Testis (tissue), 3 donors: ENCODE measurements around the gene GCSH. TPM values are rescaled to one million over a fixed set of nuclear protein-coding genes. Genes with fewer than 3 reads are reported as not detected.

Source experiments
- DNase-seq: peaks from one replicate; pipeline ENCODE4 v3.0.0-alpha.2; 2019
- H3K27ac ChIP-seq, 2 donors: fragments of 200-600 bp; sonication (generic); one replicate each; pipeline ENCODE4 v1.5.1; 2019
- H3K27me3 ChIP-seq: fragments of 200-600 bp; sonication (generic); one replicate; pipeline ENCODE4 v1.5.1; 2019
- H3K36me3 ChIP-seq: fragments of 200-600 bp; sonication (generic); one replicate; pipeline ENCODE4 v1.5.1; 2017; ENCODE audit warnings: low read depth; ENCODE audit errors: missing control alignments
- H3K4me1 ChIP-seq: fragments of 200-600 bp; sonication (generic); one replicate; pipeline ENCODE4 v1.5.1; 2019
- H3K4me3 ChIP-seq, 2 donors: fragments of 200-600 bp; sonication (generic); one replicate each; pipeline ENCODE4 v1.5.1; 2017 to 2019
- H3K9me3 ChIP-seq: fragments of 200-600 bp; sonication (generic); one replicate; pipeline ENCODE4 v1.5.1; 2017
- POLR2A ChIP-seq: fragments of 450-650 bp; IDR thresholded peaks from one replicate; pipeline ENCODE4 v1.6.1; 2017; ENCODE audit warnings: antibody characterized with exemption, mild to moderate bottlenecking, moderate library complexity
- WGBS, 2 donors: methylation state at CpG; one replicate each; pipeline ENCODE4 v1.1.5; 2018; 5-methylcytosine and 5-hydroxymethylcytosine counted together
- intact Hi-C: fragments of 100-400 bp; cut with DNase I; formaldehyde crosslinking; loops from one replicate; pipeline ENCODE4 v1.15.1; 2023; ENCODE audit warnings: low total_unique reads
- polyA plus RNA-seq: library from polyadenylated mRNA; stranded (reverse); fragments of 350-450 nt; fragmentation: Illumina TruSeq; extraction: RNeasy Lipid Tissue Mini Kit (QIAGEN cat#74804); gene quantifications from one replicate; pipeline ENCODE4 v1.2.3, GENCODE V29; 2014; ENCODE audit warnings: low read depth, low replicate concordance; ENCODE audit not compliant: insufficient read depth
- total RNA-seq, 2 donors: library from RNA; depleted of rRNA; stranded (reverse); fragments of >200 nt; gene quantifications; one replicate each; pipeline ENCODE4 v1.2.3, GENCODE V29; 2016
- TF ChIP-seq, protein P1 (sequence below), 3 experiments: fragments of 450-650 bp in 2 of 3; fragments of 200-600 bp in 1 of 3; sonication (generic) in 1 of 3; IDR thresholded peaks; one replicate each; pipeline ENCODE4 v1.5.1; 2016 to 2019; ENCODE audit warnings: antibody characterized with exemption in 3 of 3, mild to moderate bottlenecking in 2 of 3, moderate library complexity in 1 of 3

The GCSH gene
- total and polyA plus RNA-seq, 3 donors from 2014 or later = 10.3 to 19.4 (median 18.4) TPM

DNA sequence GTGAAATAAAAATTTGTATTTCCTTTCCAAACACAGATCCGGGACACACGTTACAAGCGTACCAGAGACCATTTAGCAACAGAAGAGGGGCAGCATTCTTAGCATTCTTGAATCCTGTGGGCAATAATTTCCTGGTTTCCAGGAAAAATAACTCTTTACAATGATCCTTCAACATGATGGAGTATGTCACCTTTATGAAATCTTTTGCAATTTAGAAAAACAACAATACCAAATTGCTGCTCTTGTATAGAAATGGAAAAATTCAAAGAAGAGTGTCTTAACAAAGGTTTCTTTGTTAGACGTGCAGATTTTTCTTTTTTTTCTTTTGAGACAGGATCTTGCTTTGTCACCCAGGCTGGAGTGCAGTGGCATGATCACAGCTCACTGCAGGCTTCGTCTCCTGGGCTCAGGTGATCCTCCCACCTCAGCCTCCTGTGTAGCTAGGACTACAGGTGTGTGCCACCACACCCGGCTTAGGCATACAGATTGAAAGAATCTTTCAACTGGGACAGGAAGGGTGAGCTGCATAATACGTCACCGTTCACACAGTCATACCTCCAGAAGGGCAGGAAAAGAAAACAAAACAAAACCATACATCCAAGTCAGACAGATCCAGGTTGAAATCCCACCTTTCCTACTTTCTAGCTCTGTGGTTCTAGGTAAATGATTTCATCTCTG lies 10.8 kb upstream of the GCSH start:
- no peaks in the 10 kb centered on the region for H3K36me3 ChIP-seq
- H3K27me3 ChIP-seq = no peaks in the 10 kb centered on the region
- intact Hi-C loops = no loop called here
- H3K9me3 ChIP-seq = no peaks in the 10 kb centered on the region
- no peak overlapping the region for H3K27ac ChIP-seq
- TF ChIP-seq, protein P1, sequence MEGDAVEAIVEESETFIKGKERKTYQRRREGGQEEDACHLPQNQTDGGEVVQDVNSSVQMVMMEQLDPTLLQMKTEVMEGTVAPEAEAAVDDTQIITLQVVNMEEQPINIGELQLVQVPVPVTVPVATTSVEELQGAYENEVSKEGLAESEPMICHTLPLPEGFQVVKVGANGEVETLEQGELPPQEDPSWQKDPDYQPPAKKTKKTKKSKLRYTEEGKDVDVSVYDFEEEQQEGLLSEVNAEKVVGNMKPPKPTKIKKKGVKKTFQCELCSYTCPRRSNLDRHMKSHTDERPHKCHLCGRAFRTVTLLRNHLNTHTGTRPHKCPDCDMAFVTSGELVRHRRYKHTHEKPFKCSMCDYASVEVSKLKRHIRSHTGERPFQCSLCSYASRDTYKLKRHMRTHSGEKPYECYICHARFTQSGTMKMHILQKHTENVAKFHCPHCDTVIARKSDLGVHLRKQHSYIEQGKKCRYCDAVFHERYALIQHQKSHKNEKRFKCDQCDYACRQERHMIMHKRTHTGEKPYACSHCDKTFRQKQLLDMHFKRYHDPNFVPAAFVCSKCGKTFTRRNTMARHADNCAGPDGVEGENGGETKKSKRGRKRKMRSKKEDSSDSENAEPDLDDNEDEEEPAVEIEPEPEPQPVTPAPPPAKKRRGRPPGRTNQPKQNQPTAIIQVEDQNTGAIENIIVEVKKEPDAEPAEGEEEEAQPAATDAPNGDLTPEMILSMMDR (IDR thresholded peaks at IDR 0.05) = no peak
- no peak for TF ChIP-seq POLR2A
- 72 to 83% methylated on average over 8 of the region's 8 CpGs for WGBS, 2 donors
- no peak overlapping the region for H3K4me3 ChIP-seq
- H3K4me1 ChIP-seq = no peaks in the 10 kb centered on the region
- DNase-seq = no peak

DNA sequence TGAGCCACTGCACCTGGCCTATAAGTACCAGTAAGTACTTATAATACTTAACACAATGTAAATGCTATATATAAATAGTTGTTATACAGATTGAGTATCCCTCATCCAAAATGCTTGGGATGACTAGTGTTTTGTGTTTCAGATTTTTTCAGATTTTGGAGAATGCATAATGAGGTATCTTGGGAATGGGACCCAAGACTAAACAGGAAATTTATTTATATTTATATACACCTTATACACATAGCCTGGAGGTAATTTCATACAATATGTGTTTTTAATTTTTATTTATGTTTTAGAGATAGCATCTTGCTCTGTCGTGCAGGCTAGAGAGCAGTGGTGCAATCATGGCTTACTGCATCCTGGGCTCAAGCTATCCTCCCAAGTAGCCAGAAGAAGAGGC lies 9.8 kb upstream of the GCSH start:
- Histone ChIP-seq H3K36me3 (no peaks in the 10 kb centered on the region), H3K9me3 (no peaks in the 10 kb centered on the region), H3K4me3 (no peak overlapping the region), H3K4me1 (no peaks in the 10 kb centered on the region), H3K27ac (no peak overlapping the region), H3K27me3 (no peaks in the 10 kb centered on the region)
- DNase-seq = no peak
- 88 to 93% methylated on average over 1 of the region's 1 CpG for WGBS, 2 donors
- intact Hi-C loops = no loop called here
- TF ChIP-seq, protein P1 (IDR thresholded peaks at IDR 0.05) = no peak
- TF ChIP-seq POLR2A = no peak

DNA sequence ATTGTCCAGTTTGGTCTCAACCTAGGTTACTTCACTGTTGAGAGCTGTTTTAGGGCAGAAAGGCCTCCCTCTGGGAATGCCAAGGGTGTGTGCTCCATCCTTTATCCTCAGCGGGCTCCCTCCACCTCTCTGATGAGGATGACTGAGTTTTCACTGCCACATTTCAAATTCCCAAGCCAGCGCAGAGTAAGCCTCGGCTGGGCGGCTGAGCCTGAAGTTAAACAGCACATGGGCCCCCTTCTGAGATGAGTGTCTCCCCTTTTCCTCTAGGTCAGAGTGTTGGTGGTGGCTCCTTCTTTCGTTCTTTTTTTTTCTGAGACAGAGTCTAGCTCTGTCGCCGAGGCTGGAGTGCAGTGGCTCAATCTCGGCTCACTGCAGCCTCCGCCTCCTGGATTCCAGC lies 5.5 kb upstream of the GCSH start:
- no peak for TF ChIP-seq POLR2A
- TF ChIP-seq, protein P1 (IDR thresholded peaks at IDR 0.05) = no peak
- intact Hi-C loops = no loop called here
- H3K4me1 ChIP-seq = no peaks in the 10 kb centered on the region
- no peak for DNase-seq
- no peaks in the 10 kb centered on the region for H3K36me3 ChIP-seq
- H3K27me3 ChIP-seq = no peaks in the 10 kb centered on the region
- WGBS, 2 donors = 90% methylated on average over 9 of the region's 9 CpGs
- no peaks in the 10 kb centered on the region for H3K9me3 ChIP-seq
- no peak overlapping the region for H3K27ac ChIP-seq
- no peak overlapping the region for H3K4me3 ChIP-seq

DNA sequence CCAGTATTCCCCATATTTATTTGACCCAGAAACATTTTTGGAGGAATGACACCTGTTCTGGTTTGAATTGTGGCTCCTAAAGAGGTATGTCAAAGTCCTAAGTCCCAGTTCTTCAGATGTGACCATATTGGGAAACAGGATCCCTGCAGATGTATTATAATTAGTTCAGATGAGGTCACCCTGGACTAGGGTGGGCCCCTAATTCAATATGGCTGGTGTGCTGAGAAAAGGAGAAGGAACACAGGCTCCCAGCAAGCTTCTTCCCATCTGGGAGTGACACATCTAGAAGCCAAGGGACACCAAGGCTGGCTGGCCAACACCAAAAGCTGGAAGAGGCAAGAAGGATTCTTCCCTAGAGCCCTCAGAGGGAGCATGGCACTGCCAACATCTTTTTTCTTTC lies 3.8 kb upstream of the GCSH start:
- intact Hi-C loops = no loop called here
- TF ChIP-seq, protein P1 (IDR thresholded peaks at IDR 0.05) = no peak
- TF ChIP-seq POLR2A = no peak
- H3K4me1 ChIP-seq = no peaks in the 10 kb centered on the region
- no peaks in the 10 kb centered on the region for H3K36me3 ChIP-seq
- no peak for DNase-seq
- no peaks in the 10 kb centered on the region for H3K9me3 ChIP-seq
- H3K4me3 ChIP-seq = no peak overlapping the region
- no peaks in the 10 kb centered on the region for H3K27me3 ChIP-seq
- H3K27ac ChIP-seq = no peak overlapping the region

DNA sequence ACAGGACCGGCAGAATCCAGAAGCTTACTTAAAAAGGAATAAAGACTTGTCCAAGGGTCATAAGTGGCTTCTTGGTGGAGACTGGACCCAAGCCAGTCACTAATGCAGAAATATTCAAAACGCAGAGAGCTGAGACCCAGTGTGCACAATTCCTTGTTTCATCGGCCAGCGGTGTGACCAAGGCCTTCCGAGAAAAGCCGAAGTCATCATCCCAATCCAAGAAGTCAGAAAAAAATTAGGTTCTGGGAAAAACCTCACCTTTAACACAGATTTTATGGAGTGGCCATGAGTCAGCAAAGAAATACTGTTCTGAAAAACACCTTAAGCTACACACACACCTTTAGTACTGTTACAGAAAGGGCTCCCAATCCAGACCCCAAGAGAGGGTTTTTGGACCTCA lies 1.0 kb upstream of the GCSH start:
- TF ChIP-seq POLR2A = no peak
- TF ChIP-seq, protein P1 (IDR thresholded peaks at IDR 0.05) = no peak
- DNase-seq = no peak
- no peaks in the 10 kb centered on the region for H3K9me3 ChIP-seq
- no peaks in the 10 kb centered on the region for H3K27me3 ChIP-seq
- H3K27ac ChIP-seq = no peak overlapping the region
- H3K4me3 ChIP-seq = no peak overlapping the region
- intact Hi-C loops = no loop called here
- WGBS, 2 donors = 49 to 65% methylated on average over 6 of the region's 6 CpGs
- H3K4me1 ChIP-seq = no peaks in the 10 kb centered on the region
- no peaks in the 10 kb centered on the region for H3K36me3 ChIP-seq
